Measurements from ENCODE around the gene FOXL2. TPM values are rescaled to one million over a fixed set of nuclear protein-coding genes. Genes with fewer than 3 reads are reported as not detected.

The FOXL2 gene
- polyA plus RNA-seq (ENCODE audit: insufficient read length in 10 of 10): under 1 TPM in 6 of 10 donors, not detected in 4; 0.04 to 0.41 (median 0.08) TPM
- long read RNA-seq, donor 1: 0 reads
- long read RNA-seq, donor 2: 0 reads
- long read RNA-seq, donor 3, partial matches to known transcripts: 0 of 2 reads
- long read RNA-seq, donor 3, other reads (novel, unspliced or antisense): 0 of 2 reads
- long read RNA-seq, donor 4: 0 reads
- long read RNA-seq, donor 5: 0 reads
- long read RNA-seq, donor 6: 0 reads
- long read RNA-seq, donor 7: 0 reads
- long read RNA-seq, donor 8: 0 reads
- long read RNA-seq, donor 9: 0 reads

GRCh38 chr3:138946663-138947494 lies at the start of gene FOXL2, which contains the start of gene FOXL2NB:
Gene FOXL2 (minus strand): TSS chr3:138947137. CDS start chr3:138946722, 415 bp downstream.
Gene FOXL2NB (plus strand): TSS chr3:138947217. CDS start chr3:138947365, 148 bp downstream.
- peak in 2 of 3 donors; percentile 69 to 78 for DNase-seq

- DNase-seq: no peak
Measured at GRCh38 chr3:138995706-138996105, 48.8 kb upstream of the FOXL2 start.

GRCh38 chr3:138987181-138987580 lies 40.2 kb upstream of the FOXL2 start:
- no peak for DNase-seq

GRCh38 chr3:138985932-138986331 lies 39.0 kb upstream of the FOXL2 start:
- DNase-seq: no peak

GRCh38 chr3:138984816-138985215 lies 37.9 kb upstream of the FOXL2 start:
- no peak for DNase-seq

- DNase-seq: no peak
Measured at GRCh38 chr3:138976047-138976446, 29.1 kb upstream of the FOXL2 start.

- DNase-seq: no peak
Measured at GRCh38 chr3:138975351-138975750, 28.4 kb upstream of the FOXL2 start.

GRCh38 chr3:138974462-138974861 lies 27.5 kb upstream of the FOXL2 start:
- DNase-seq: no peak

- no peak for DNase-seq
Measured at GRCh38 chr3:138972941-138973340, 26.0 kb upstream of the FOXL2 start.

- no peak for DNase-seq
Measured at GRCh38 chr3:138971766-138972320, 24.9 kb upstream of the FOXL2 start.

- DNase-seq: no peak
Measured at GRCh38 chr3:138964923-138965322, 18.0 kb upstream of the FOXL2 start.

GRCh38 chr3:138964264-138964663 lies 17.3 kb upstream of the FOXL2 start:
- DNase-seq: no peak

GRCh38 chr3:138962854-138963560 lies 16.1 kb upstream of the FOXL2 start:
- no peak for DNase-seq

GRCh38 chr3:138960417-138960852 lies 13.5 kb upstream of the FOXL2 start:
- DNase-seq: no peak

- no peak for DNase-seq
Measured at GRCh38 chr3:138950701-138951100, 3.8 kb upstream of the FOXL2 start.

- DNase-seq: peak in 2 of 3 donors; percentile 19 to 66
Measured at GRCh38 chr3:138950006-138950644, 3.2 kb upstream of the FOXL2 start.

GRCh38 chr3:138949445-138950005 lies 2.6 kb upstream of the FOXL2 start:
- peak in 1 of 3 donors; percentile 8 for DNase-seq

- DNase-seq: no peak
Measured at GRCh38 chr3:138949002-138949418, 2.1 kb upstream of the FOXL2 start.

GRCh38 chr3:138948371-138949001 lies 1.5 kb upstream of the FOXL2 start:
- no peak for DNase-seq

GRCh38 chr3:138947495-138948121 lies 671 bp upstream of the FOXL2 start:
- DNase-seq: no peak

Measured in muscle of back (tissue), 13 donors.